GM10266 (cell line): Measurements from ENCODE around the gene PUS10.

ENCODE experiments used
- DNase-seq: peaks from one replicate; pipeline ENCODE4 v3.0.0; 2012; ENCODE audit errors: extremely low spot score
- TF ChIP-seq, protein P1 (sequence below): IDR thresholded peaks from 2 replicates; pipeline ENCODE4 v1.5.1; 2012; ENCODE audit warnings: mild to moderate bottlenecking, low read depth; ENCODE audit not compliant: control insufficient read depth, insufficient read depth; ENCODE audit errors: missing control alignments

The PUS10 gene, protein sequence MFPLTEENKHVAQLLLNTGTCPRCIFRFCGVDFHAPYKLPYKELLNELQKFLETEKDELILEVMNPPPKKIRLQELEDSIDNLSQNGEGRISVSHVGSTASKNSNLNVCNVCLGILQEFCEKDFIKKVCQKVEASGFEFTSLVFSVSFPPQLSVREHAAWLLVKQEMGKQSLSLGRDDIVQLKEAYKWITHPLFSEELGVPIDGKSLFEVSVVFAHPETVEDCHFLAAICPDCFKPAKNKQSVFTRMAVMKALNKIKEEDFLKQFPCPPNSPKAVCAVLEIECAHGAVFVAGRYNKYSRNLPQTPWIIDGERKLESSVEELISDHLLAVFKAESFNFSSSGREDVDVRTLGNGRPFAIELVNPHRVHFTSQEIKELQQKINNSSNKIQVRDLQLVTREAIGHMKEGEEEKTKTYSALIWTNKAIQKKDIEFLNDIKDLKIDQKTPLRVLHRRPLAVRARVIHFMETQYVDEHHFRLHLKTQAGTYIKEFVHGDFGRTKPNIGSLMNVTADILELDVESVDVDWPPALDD

DNA sequence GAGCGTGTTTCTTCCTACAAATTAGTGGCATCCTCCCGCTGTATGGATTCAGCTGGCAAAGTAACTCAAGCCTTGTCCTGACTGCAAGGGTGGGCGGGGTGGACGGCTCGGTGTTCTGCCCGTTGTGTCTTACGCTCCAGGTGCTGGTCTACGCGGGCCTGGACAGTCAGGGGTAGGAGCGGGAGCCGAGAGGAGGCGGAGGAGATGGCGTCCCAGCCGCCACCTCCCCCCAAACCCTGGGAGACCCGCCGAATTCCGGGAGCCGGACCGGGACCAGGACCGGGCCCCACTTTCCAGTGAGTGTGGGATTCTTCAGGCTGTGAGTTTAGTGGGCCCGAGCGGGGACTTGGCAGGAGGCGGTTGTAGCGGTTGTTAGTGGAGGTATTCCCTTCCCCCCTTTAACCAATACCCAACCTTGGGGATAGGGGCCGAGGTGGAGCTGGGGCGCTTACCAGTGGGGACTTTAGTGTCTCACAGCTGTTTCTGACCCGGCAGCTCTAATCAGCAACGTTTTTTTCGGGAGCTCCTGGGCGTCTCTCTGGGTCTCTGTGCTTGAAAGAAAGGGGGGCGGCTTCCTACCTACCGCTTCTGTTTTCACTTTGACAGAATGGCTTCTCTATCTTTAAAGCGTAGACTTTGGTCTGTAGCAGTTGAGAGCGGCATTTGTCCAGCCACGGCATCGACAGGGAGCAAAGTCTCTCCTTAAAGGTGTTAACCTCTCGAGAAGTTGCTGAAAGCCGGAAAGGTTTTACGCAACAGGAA, at the start of gene PUS10, which contains the start of gene PEX13:
Gene PUS10 (minus strand): TSS at position 700 of the 762 bp plus-strand sequence. CDS start 6,365 bp downstream, outside the sequence.
Gene PEX13 (plus strand): TSS at position 165 of the 762 bp plus-strand sequence. CDS start 40 bp downstream, at position 205.
- TF ChIP-seq, protein P1, sequence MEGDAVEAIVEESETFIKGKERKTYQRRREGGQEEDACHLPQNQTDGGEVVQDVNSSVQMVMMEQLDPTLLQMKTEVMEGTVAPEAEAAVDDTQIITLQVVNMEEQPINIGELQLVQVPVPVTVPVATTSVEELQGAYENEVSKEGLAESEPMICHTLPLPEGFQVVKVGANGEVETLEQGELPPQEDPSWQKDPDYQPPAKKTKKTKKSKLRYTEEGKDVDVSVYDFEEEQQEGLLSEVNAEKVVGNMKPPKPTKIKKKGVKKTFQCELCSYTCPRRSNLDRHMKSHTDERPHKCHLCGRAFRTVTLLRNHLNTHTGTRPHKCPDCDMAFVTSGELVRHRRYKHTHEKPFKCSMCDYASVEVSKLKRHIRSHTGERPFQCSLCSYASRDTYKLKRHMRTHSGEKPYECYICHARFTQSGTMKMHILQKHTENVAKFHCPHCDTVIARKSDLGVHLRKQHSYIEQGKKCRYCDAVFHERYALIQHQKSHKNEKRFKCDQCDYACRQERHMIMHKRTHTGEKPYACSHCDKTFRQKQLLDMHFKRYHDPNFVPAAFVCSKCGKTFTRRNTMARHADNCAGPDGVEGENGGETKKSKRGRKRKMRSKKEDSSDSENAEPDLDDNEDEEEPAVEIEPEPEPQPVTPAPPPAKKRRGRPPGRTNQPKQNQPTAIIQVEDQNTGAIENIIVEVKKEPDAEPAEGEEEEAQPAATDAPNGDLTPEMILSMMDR: no peak
- DNase-seq: peak; percentile 67

DNA sequence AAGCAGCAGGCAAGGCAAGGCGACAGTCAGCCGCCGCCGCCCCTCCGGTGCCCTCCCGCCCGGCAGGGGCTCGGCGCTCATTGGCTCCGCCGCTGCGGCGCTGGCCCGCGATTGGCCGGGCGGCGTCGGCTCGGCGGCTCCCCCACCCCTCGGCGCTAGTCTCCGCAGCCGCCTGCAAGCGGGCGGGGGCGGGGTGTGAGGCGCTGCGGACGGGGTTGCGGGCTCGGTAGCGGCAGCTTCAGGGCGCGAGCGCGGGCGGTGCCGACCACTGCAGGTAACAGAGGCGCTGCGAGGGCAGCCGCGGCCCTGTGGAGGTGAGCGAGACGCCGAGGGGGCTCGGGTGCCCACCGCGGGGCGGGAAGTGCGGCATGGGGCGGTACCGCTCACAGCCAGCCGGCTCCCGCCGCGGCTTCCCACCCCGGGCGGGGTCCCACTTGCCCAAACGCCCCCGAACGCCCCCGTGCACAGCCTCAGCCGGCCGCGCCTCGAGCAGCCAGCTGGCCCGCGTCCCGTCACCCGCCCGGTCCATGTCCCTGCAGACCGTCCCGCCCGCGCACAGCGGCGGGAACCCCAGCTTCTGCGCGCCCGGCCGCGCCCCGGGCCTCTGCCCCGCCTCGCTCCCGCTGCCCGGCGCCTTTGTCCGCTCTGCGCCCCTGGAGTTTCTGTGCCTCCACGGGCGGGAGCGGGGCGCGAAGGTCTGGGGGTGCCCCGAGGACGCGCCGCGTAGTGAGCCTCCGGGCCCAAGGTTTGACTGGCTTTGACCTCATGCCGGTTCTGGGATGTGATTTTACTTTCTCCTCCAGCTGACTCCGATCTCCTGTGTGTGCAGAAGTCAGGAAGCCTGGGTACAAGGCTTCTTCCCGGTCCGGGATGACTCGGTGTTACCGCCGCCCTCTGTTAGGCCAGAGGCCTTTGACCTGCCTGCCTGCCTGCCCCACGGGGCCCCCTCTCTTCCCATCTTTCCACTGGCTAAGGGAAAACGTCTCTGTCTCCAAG, 48.0 kb upstream of the PUS10 start, which contains the start of gene SANBR:
Gene SANBR (plus strand): TSS at position 158 of the 996 bp plus-strand sequence. CDS start 4,480 bp downstream, outside the sequence.
- TF ChIP-seq, protein P1: peak; percentile 6
- peak; percentile 95 for DNase-seq

DNA sequence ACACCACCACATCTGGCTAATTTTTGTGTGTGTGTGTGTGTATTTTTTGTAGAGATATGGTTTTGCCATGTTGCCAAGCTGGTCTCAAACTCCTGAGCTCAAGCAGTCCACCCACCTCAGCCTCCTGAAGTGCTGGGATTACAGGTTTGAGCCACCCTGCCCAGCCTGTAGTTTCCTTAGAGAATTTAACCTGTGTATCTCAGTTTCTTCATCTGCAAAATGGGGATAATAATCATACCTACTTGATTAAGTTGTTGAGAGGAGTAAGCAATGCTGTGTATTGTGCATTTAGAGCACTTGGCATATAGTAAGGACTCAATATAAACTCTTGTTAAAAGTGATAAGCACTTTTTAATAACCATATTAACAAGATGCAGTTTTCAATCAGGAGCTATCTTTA, 41.3 kb upstream of the PUS10 start:
- TF ChIP-seq, protein P1: no peak

DNA sequence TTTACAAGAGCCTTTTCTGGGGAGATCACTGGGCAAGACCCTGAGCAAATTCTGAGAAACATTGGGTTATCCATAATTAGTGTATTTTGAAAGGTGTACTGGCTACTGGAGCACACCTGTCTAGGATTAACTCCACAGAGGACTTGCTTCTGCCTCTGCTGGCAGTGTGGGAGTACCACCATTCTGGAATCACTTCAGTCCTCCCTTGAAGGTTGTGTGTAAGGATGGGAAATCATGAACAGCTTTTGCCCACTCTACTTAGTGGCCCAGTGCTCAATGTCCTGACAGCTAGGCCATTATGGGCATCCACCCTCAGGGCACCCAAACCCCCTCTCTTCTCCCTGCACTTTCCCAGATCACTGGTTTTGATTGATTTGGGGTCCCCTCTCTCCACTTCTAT, 39.5 kb upstream of the PUS10 start:
- TF ChIP-seq, protein P1: no peak
- no peak for DNase-seq

More for the DNA sequence above, 41.3 kb upstream of the PUS10 start:
- DNase-seq: no peak

DNA sequence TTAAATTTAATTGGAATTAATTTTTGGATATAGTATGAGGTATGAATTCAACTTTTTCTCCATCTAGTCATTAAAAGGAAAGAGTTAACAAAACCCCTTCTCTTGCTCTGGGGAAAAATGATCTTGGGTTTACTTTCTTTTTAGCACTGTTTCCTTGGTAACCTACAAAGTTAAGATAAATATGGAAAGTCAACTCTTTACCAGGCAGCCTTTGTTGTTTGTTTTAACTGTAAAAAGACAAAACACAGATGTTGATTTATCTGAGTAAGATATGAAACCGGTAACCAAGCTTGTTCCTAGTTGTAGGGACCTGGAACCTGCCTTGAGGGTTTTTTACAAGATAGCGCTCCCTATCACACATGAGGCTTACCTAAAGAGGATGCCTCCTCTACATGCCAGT, 37.5 kb upstream of the PUS10 start:
- TF ChIP-seq, protein P1: no peak

DNA sequence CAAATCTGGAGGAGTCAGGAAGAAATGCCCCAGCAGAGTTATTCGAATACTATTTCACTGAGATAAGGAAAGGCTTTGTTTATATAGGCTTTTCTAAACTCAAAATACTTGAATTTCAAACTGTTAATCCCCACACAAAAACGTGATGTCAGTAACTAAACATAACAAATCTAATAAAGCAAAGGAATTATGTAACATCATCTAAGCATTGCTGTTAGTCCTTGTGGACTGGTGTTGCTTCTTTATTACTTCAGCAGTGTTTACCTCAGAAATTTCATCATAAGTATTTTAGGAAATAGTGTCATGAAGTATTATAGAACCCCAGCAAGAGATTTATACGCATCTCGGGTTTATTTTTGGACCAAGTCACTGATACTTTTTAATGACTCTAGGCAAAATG, 27.9 kb upstream of the PUS10 start:
- DNase-seq: no peak
- TF ChIP-seq, protein P1: no peak

More for the DNA sequence above, 37.5 kb upstream of the PUS10 start:
- DNase-seq: no peak
